Effector CD8-positive, alpha-beta T cell (primary cell): ENCODE results near the gene PACRG.
"Not testable (repeated sequence)": the region's sequence is repeated elsewhere in the genome, so short reads cannot be mapped to it uniquely, and the experiment has no call there.

Experiments used
- DNase-seq: peaks from one replicate; lab custom pipeline; 2025; lab: John Stamatoyannopoulos, UW
- total RNA-seq, 4 experiments: gene quantifications; one replicate each; lab custom pipeline; 2026; lab: John Stamatoyannopoulos, UW

Gene PACRG
- total RNA-seq, result 0 to 0.12 (median 0.09) reads per million in 4 experiments

DNA sequence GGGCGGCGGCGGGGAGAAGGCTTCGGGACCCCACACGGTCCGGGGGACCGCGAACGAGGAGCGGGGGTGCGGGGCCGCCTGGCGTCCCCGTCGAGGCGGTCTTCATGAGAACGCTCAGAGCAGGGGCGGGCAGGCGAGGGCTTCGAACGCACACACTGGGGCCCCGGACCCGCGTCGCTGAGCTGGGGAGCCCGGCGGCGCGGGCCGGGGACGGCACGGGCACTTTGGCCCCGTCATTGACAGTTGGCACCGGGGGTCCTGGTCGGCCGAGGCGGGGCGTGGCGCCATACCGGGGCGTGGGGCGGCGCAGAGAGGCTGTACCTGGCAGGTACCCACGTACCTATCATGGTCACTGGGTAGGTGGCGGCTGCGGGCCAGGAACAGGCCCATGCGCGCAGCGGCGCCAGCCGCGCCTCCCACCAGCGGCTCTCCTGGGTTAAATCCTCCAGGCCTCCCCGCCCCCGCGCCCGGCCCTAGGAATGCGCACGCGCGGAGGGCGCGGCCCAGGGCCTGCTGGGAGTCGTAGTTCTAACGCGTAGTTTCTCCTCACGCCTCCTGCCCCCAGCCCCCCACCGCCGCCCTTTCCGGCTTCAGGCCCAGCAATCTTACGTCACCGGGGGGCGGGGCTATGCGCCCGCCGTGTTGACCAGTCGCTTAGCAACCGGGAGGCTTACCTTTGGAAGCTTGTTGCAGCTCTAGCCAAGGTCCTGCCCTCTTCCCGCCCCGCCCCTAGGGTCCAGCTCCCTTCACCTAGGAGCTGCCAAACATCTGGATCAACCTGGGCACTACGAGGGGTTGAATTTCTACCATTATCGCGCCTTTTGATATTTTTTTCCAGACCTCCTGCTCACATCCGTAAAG is at the start of gene PACRG, which contains the start of gene PRKN:
Gene PACRG, plus strand, starts transcription at position 653 of the 861 bp plus-strand sequence.
Gene PRKN, minus strand, starts transcription at position 445 of the 861 bp plus-strand sequence.
- peak; percentile 93 for DNase-seq

DNA sequence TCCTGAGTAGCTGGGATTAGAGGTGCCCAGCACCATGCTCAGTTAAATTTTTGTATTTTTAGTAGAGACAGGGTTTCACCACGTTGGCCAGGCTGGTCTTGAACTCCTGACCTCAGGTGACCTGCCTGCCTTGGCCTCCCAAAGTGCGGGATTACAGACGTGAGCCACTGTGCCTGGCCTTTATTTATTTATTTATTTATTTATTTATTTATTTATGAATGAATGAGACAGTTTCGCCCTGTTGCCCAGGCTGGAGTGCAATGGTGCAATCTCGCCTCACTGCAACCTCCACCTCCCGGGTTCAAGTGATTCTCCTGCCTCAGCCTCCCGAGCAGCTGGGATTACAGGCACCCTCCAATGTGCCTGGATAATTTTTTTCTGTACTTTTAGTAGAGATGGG is 48.9 kb upstream of the PACRG start:
- not testable (repeated sequence) for DNase-seq

DNA sequence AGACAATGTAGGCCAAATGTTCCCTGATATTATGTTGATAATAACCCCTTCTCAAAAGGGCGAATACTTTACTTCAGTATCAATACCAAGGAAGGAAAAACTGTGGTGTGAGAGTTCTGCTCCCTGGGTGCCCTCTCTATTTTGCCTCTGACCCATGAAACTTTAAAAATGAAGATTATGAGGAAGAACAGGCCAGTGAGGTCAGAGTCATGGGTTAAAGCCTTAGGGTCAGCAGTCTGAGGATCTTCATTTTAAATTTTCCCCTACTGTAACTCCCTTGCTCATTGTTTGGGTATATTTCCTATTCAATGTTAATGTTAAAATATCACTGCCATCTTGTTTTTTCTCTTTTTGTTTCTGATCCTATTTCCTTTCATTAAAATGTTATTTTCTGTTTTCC is 48.1 kb upstream of the PACRG start:
- DNase-seq, result no peak

DNA sequence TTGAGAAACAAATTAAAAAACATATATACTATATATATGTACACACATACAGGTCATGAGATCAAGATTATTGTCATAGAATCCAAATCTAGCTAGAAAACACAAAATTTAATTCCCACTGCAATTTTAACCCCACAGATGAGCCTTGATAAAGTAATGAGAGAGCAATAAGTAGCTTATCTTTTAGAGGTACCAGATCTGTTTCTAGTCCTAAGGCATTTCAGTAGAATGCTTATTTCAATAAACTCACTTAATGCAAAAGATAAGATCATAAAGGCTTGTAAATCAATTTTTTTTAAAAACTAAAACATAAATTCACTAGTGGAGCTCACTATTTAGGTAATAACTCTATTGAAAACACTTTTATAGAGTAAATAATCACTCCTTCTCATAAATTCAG is 47.4 kb upstream of the PACRG start:
- DNase-seq, result no peak

DNA sequence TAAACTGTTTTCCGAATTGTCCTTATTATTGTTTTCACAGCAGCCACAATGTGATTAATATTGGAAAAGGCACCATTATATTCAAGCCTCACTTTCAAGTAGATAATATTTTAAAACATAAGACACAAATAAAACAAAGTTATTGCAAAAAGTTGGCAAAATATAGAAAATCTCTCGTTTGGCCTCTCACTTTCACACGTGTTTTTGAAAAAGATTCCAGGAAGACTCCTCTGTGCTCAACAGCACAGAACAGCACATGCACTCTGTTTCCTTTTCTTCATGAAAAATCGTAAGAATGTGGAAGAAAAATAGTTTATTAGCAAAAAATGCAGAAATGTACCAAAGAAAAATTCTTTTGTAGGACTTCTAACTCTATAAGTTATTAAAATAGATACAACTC is 46.9 kb upstream of the PACRG start:
- DNase-seq, result no peak

DNA sequence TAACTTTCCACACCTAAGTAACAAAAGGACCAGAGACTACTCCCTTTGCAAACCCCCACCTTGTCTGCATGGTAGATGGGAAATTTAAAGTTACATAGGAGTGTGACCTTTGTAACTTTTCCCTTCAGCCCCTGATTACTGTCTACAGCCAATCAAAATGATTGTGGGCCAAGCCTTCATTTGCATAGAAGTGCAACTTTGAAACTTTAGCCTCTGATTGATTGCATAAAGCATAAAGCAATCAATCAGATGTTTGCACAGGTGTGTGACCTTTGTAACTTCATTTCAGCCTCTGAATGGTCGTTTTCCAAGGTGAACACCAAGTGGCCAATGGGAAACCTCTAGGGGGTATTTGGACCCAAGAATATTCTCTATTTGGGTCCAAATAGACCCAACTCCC is 46.3 kb upstream of the PACRG start:
- no peak for DNase-seq

DNA sequence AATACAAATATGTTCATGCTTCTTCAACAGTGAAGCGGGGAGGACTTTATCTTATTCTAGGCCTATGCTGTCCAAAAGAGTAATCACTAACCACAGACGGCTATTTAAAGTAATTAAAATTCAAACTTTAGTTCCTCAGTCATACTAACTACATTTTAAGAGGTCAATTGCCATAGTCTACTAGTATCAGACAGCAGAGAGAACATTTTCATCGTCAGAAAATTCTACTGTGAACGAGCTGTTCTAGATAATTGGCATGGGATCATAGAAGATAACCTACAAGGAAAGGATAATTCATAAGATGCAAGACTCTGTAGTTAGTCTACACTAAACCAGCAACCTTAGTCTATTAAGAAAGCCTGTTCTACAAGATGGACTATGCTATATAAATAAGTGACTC is 44.6 kb upstream of the PACRG start:
- no peak for DNase-seq

DNA sequence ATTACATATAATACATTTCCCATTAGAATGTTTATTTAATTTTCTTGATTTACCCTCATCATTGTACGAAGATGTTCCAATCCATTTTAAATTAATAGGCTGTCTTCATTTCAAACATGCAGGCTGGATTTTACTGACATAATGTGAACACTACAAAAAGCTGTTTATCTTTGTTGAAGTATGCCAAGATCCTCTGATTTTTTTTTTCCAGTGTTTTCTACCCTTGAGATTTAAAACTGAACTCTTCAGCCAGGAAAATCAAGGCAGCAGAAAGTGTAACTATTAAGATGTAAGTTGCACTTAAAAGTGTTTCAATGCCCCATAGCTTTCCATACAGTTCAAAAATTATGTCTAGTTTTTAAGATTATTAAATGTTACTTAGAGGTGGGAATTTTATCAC is 43.7 kb upstream of the PACRG start:
- no peak for DNase-seq

DNA sequence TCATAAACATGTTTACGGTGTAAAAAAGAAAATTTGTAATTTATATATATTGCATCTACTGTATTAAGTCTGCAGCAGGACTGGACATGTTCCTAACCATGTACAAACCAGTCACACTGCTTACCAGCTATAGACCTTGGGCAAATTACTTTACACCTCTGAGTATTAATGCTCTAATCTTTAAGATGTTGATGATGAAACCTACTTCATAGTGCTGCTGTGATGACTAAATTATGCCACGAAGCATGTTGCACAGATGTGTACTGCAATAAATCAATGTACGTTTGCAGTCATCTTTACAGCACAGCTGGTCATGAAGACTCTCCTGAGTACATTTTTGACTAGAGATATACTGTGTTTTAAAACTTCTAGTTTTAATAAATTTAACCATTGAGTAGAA is 42.8 kb upstream of the PACRG start:
- no peak for DNase-seq

DNA sequence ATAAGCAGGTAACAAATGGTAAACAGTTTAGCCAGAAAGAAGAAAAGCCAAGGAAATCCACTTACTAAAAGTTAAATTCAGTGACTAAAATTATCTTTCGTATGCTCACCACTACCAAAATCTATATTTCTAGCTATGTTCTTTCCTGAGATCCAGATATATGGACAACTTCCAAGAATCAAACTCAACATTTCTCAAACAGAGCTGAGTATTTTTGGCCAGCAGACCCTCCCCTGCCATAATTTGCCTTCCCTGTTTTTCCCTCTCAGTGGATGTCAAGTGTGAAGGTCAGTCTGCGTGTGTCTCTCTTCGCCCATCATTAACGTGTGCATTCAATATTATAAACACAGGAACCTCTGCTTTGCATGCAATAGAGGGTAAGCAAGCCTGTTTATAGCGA is 42.2 kb upstream of the PACRG start:
- DNase-seq, result no peak

DNA sequence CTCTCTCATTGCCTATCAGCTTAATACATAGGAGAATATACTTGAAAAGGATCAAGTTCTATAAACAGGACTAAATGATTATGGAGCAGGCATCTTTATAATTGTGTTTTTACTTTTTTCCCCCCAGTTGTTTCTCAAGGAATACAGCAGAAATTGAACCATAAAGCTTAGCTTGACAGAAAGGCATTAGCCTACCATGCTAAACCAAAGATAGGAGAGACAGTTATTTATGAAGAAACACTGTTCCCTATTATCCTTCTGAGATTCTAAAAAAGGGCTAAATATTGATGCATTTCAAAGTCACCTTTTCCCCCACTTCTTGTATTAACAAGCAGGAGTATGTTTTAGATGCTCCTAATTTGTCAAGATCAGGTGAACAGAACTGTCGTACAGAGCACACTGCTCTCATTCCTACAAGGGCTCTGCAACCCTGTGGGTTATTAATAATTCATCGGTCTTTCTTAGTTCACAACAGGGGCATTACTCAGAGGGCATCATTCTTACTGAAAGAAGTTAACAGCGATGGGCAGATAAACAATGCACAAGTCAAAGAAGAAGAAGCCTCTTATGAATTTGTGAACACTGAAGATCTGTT is 38.9 kb upstream of the PACRG start:
- no peak for DNase-seq

DNA sequence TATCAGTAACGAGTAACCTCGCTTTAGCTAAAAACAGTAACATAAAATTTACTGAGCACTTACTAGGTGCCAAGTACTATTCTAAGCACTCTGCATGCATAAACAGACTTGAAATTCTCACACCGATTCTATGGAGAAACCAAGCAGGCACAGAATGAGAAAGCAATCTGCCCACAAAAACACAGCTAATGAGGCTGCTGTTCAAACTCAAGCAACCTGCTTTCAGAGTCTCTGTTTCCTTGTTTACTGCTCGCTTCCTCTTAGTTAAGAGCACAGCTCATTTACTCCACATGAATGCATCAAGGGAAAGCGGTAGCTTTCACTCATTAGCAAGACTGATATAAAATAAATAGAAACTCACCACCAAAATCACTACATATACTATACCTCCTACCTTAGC is 37.6 kb upstream of the PACRG start:
- no peak for DNase-seq

DNA sequence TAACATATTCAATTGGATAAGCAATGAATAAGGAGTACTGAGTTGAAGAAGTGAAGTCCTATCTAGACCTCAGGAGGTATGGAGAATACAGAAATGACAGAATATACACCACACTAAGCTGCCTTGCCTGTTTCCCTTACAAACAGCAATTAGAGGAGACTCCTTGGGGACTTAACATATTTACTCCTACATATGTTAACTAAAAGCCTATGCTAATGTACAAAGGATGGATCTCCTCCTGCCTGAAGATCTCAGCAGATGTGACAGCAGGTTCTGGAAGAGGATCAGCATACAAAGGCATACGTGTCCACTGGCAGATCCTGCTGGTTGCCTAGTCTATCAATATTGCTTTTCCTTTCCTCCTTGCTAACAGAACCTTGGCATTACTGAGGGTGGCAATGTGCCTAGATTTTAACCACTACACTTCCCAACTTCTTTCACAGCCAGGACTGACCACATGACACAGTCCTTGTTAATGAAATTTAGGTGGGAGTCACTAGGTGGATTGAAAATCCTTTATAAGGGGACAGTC is 29.8 kb upstream of the PACRG start:
- no peak for DNase-seq

DNA sequence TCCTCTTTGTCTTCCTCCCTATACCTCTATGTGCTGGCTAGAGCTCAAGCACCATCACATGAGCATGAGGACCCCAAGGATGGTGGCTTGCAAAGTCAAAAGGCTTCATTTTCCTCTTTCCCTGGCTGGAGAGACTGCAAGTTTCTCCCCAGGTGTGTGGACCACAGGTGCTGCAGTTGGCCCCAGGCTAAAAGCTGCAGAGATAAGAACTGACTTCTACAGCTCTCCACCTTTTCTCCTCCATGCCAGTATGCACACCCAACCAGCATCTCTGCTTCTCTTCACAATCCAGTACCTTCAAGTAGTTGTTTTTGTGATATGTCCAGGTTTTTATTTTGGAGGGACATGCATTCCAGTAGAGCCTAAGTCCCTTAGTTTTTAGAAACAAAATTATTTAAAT is 29.3 kb upstream of the PACRG start:
- no peak for DNase-seq

DNA sequence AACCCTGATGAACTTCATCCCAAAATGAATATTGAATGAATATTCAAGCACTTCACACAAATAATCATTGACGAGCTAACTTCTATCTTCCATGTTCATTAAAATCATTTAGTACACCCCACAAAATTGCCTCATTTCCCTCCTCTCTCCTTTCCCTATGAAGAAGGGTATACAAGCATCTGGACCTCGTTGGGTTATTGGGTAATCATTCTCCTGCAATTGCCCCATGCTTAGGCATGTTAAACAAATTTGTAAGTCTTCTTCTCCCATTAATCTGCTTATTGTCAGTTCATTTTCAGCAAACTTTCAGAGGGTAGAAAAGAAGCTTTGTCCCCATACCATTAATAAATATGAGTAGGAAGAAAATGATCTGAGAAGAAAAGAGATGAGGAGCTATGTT is 27.8 kb upstream of the PACRG start:
- DNase-seq, result no peak

DNA sequence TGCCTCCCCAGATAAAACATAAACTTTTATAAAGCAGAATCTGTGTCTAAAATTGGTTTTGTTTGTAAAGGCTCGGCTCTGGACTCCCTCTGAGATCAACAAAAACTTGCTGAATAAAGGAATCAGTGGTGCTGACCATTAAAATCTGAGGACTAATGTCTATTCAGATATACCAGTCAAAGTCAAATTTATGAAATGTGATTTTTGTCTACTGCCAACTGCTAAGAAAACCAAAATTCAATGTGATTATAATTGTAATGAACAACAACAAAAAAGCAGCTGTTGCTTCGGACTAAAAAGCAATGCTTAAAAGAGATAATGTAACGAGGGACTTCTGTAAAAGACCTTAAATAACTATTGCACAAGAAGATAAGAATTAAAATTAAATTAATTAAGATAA is 26.8 kb upstream of the PACRG start:
- no peak for DNase-seq

DNA sequence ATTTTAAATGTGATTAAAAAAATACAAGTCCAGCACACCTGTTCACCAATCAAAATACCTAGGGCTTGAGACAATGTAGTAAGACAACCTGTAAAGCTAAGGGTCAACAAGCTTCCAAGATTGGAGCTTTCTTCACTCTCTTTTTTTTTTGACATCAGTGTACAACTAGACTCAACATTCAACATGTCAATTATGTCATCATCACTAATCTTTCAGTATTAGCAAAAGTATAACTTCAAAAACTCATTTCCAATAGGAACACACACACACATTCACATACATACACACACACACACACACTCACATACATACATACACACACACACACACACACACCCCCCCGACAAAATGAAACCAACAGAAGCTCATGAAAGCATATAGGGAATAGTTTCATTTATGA is 26.2 kb upstream of the PACRG start:
- DNase-seq, result no peak

DNA sequence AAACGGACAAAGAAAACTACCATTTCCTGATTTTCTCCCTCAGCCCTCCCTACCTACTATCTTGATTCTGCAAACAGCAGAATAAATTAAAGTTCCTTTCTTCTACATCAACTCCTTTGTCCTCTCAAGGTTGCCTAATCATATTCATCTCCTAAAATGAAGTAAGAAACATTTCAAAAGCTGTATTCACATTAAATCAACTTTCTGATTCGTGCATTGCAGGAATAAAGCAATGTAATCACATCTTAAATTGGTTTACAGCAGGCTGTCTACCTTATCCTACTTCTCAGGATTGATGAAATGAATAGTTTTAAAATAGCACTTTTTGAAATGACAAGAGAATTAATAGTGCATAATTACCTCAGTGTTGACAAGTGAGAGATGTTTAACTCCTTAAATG is 25.3 kb upstream of the PACRG start:
- DNase-seq, result no peak

DNA sequence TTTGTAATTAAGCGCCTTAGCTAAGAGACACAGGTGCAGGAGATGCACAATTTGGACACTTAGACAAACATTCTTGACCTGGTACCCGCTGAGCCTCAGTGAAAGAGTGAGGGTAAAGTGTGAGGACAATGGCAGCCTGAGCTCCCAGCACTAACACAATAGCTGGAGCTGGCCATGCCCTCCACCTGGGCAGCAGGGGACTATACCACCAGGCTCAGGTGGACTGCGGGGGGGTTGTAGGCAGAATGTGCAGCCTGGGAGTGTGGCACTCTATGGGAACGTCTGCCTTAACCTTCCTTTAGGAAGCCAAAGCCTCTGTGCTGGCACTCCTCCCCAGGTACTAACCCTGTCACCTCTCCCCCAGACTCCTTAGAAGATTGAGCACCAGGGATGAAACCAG is 23.8 kb upstream of the PACRG start:
- no peak for DNase-seq

DNA sequence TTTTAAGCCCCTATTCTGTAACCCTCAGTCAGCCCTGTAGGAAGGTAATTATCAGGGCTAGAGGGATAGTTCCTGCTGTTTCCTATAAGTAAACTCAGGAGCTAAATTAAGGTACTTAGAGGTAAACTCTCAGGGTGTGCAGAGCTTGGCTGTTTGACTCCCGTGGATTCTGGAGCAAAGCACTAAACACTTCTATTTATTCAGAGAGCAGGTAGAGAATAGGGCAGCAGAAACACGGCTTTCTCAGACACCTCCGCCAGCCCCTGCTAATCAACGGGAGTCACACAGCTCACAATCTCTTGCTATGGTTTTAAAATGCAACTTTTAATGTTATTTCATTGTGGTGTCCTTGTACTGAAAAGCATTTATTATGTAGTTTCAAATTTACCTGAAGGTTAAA is 22.0 kb upstream of the PACRG start:
- DNase-seq, result no peak

DNA sequence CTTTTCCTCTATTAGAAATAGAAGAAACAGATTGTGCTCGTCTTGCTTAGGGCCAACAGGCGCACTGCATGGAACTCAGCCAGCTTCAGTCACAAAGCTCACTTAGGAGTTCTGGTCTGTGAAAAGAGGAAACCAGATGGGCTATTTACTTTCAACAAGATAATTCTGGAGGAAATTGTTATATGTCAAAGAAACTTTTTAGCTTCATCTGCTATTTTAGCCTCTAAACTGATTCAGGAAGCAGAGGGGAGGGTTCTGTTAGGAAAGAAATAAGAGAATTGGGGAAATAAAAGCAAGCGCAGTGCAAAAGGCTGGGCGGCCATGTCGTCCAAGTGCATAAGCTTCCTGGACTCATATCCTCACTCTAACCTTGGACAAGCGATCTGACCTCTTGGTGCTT is 21.5 kb upstream of the PACRG start:
- DNase-seq, result no peak

DNA sequence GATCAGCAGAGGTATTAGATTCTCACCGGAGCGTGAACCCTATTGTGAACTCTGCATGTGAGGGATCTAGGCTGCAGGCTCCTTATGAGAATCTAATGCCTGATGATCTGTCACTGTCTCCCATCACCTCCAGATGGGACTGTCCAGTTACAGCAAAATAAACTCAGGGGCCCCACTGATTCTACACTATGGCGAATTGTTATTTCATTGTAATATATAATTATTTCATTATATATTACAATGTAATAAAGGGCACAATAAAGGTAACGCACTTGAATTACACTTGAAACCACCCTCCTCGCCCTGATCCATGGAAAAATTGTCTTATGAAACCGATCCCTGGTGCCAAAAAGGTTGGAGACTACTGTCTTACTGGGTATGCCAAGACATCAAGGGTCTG is 18.8 kb upstream of the PACRG start:
- DNase-seq, result no peak

DNA sequence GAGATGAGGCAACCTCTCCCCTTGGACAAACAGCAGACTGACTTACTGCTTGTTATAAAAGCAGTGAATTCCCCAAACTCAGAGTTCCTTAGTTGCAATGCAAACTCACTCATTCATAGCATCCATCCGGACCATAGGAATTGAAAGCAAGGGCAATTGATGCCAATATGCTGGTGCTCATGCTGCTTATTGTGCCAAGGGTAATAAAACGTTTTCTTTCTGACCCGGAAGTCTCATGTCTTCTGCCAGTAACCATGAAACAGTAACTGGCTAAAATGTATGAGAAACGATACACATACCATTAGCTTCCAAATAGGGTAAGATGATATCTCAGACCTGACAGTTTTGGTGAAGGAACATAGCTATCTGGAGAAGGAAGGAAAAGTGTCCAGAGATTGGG is 18.3 kb upstream of the PACRG start:
- no peak for DNase-seq
